RWPE2 (cell line): Measurements from ENCODE around the gene RPA3.

Source experiments
- ATAC-seq: fragments of 200-7000 bp; cut with Tn5 transposase; 3 replicates; pipeline ENCODE4 v1.9.1; 2021; ENCODE audit warnings: low read depth
- DNase-seq: peaks from one replicate; pipeline ENCODE4 v3.0.0-alpha.2; 2020; ENCODE audit warnings: low spot score
- H3K27ac ChIP-seq: fragments of 450-650 bp; 2 replicates; pipeline ENCODE4 v1.5.1; 2017; ENCODE audit warnings: mild to moderate bottlenecking; ENCODE audit not compliant: poor library complexity, severe bottlenecking
- H3K27me3 ChIP-seq: fragments of 250-450 bp; sonication (Bioruptor Pico); 2 replicates; pipeline ENCODE4 v1.5.1; 2021; ENCODE audit warnings: mild to moderate bottlenecking, moderate library complexity; ENCODE audit not compliant: insufficient read depth, poor library complexity, severe bottlenecking
- H3K36me3 ChIP-seq: fragments of 250-450 bp; sonication (Bioruptor Pico); 2 replicates; pipeline ENCODE4 v1.5.1; 2020; ENCODE audit warnings: low read depth, mild to moderate bottlenecking, moderate library complexity
- H3K4me1 ChIP-seq: fragments of 250-450 bp; sonication (Bioruptor Pico); 2 replicates; pipeline ENCODE4 v1.5.1; 2021; ENCODE audit warnings: mild to moderate bottlenecking, moderate library complexity; ENCODE audit not compliant: insufficient read depth, poor library complexity, severe bottlenecking
- H3K4me3 ChIP-seq: fragments of 250-450 bp; sonication (Bioruptor Pico); 2 replicates; pipeline ENCODE4 v1.5.1; 2021; ENCODE audit warnings: mild to moderate bottlenecking, moderate library complexity; ENCODE audit not compliant: severe bottlenecking
- H3K9me3 ChIP-seq: fragments of 250-450 bp; sonication (Bioruptor Pico); 2 replicates; pipeline ENCODE4 v1.5.1; 2021; ENCODE audit warnings: mild to moderate bottlenecking, moderate library complexity; ENCODE audit not compliant: severe bottlenecking
- CTCF ChIP-seq: fragments of 450-650 bp; IDR thresholded peaks from one replicate; pipeline ENCODE4 v1.5.1; 2017; ENCODE audit warnings: mild to moderate bottlenecking, moderate library complexity; ENCODE audit not compliant: poor library complexity, severe bottlenecking

Gene RPA3

GRCh38 chr7:7720193-7720592, 1.8 kb upstream of the RPA3 start:
- Histone ChIP-seq H3K36me3 (no peaks in the 10 kb centered on the region), H3K4me1 (peaks cover 13% of the 10 kb centered on the region), H3K27ac (no peak overlapping the region), H3K9me3 (peaks cover 2% of the 10 kb centered on the region), H3K4me3 (no peak overlapping the region), H3K27me3 (no peaks in the 10 kb centered on the region)
- ATAC-seq, result no peak
- no peak for TF ChIP-seq CTCF
- no peak for DNase-seq

GRCh38 chr7:7719236-7719635, 829 bp upstream of the RPA3 start:
- no peak for DNase-seq
- Histone ChIP-seq H3K27ac (no peak overlapping the region), H3K27me3 (no peaks in the 10 kb centered on the region), H3K9me3 (peaks cover 2% of the 10 kb centered on the region), H3K4me3 (no peak overlapping the region), H3K36me3 (no peaks in the 10 kb centered on the region), H3K4me1 (peaks cover 13% of the 10 kb centered on the region)
- ATAC-seq, result peak; percentile 99
- no peak for TF ChIP-seq CTCF

GRCh38 chr7:7713730-7714129, 4.7 kb downstream of the RPA3 start:
- Histone ChIP-seq H3K27me3 (no peaks in the 10 kb centered on the region), H3K4me1 (peaks cover 3% of the 10 kb centered on the region), H3K9me3 (no peaks in the 10 kb centered on the region), H3K27ac (no peak overlapping the region), H3K4me3 (no peak overlapping the region), H3K36me3 (no peaks in the 10 kb centered on the region)
- ATAC-seq (no peak), DNase-seq (no peak)
- no peak for TF ChIP-seq CTCF

- DNase-seq, result no peak
- no peaks in the 10 kb centered on the region for H3K36me3 ChIP-seq
- H3K27me3 ChIP-seq, result no peaks in the 10 kb centered on the region
- no peaks in the 10 kb centered on the region for H3K9me3 ChIP-seq
- no peak overlapping the region for H3K4me3 ChIP-seq
- TF ChIP-seq CTCF, result no peak
- H3K4me1 ChIP-seq, result peaks cover 7% of the 10 kb centered on the region
- ATAC-seq, result no peak
- H3K27ac ChIP-seq, result no peak overlapping the region
Observed at GRCh38 chr7:7710469-7710868, 7.9 kb downstream of the RPA3 start.

- ATAC-seq (no peak), DNase-seq (no peak)
- H3K36me3 ChIP-seq, result no peaks in the 10 kb centered on the region
- no peaks in the 10 kb centered on the region for H3K9me3 ChIP-seq
- no peak overlapping the region for H3K27ac ChIP-seq
- peaks cover 16% of the 10 kb centered on the region for H3K4me1 ChIP-seq
- no peak for TF ChIP-seq CTCF
- no peak overlapping the region for H3K4me3 ChIP-seq
- no peaks in the 10 kb centered on the region for H3K27me3 ChIP-seq
Observed at GRCh38 chr7:7709291-7709690, 9.1 kb downstream of the RPA3 start.
